ENCODE measurements around the gene TNFRSF11A.

Gene TNFRSF11A

DNA sequence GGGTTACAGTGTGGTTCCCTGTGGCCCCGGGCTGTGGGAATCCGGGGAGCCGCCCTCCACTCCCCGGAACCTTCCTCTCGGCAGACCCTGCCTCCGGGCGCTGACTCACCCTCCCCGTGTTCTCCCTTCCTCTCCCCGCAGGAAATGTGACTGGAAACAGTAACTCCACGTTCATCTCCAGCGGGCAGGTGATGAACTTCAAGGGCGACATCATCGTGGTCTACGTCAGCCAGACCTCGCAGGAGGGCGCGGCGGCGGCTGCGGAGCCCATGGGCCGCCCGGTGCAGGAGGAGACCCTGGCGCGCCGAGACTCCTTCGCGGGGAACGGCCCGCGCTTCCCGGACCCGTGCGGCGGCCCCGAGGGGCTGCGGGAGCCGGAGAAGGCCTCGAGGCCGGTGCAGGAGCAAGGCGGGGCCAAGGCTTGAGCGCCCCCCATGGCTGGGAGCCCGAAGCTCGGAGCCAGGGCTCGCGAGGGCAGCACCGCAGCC lies 59.5 kb downstream of the TNFRSF11A start:
- DNase-seq, result no peak

DNA sequence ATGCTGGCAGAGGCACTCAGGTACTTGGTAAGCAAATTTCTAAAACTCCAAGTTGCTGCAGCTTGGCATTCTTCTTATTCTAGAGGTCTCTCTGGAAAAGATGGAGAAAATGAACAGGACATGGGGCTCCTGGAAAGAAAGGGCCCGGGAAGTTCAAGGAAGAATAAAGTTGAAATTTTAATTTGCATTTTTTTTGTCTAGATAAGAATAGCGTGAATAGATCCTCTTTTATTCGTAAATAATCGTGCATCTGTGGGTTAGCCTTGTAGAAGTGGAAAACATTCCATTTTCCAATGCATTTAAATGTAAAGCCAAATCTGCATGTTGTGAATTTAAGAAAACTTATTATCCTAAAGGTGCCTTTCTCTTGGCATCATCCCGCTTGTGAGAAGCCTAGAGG lies 61.0 kb downstream of the TNFRSF11A start:
- no peak for DNase-seq

- DNase-seq, result no peak
Measured at GRCh38 chr18:62386601-62387000, 61.5 kb downstream of the TNFRSF11A start.

GRCh38 chr18:62387257-62387656 lies 62.1 kb downstream of the TNFRSF11A start:
- DNase-seq, result no peak

DNA sequence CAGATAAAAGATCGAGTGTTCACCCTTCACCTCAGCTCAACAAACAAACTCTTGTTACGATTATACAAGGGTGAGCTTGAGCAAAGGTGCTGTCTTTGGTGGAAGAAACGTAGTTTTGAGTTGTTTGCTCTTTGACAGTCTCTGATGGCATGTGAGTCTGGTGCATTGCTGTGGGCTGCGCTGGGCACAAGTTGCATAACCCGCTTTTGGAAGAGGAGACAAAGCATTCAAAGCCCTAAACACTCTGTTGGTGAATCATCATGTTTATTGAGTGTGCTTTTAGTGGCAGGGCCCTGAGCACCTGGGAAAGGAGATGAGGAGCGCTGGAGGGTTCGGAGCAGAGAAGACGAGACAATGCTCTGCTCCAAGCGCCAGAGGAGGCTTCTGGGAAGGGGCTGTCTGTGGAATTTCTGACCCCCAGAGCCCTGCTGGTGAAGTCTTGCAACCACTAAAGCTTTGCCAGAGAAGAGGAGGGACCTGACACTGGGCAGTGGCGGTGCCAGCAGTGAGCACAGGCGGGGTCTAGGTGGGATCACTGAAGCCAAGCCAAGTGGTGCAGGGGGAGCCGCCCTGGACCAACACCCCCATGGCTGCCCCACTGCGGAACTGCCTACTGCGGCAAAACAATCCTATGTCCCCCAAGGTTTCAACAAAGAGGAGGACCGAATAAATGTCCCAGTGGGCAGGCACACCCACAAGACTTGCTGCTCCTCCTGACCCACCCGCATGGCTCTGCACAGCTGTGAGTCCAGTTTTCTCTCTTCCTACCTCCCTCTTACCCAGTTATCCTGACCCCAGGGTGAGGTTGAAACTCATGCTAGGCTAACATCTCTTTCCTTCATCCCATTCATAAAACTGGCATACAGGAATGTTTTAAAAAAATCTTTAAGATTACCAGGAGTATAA lies 64.0 kb downstream of the TNFRSF11A start:
- DNase-seq, result no peak

DNA sequence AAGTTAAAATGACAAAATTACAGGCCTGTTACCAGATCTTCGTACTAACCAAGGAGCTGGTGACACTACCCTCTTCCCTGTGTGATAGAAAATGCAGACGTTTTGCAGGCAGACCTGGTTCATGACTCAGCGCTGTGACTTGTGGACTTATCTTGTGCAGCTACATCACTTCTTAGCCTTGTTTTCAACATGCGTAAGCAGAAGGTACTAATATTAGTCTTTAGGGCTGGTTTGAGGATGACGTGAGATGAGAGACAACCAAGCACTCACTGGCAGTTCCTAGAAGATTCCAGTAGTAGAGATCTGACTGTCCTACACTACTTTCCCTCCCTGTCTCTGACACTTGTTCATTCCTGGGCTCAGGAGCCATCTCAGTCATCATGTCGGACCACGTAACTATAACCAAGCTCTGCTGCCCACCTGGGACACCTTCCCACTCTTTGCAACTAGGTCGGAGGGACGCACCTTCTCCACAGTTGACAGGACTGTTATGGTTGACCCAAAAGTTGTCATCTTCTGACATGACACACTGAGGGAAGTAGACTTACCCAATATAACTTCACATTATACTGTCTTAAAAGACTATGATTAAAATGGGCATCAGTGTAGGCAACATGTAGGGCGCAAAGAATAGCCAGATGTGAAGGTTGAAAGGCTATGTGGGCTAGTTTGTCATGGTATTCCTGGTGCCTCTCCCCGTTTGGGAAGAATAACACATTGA lies 64.8 kb downstream of the TNFRSF11A start:
- no peak for DNase-seq

DNA sequence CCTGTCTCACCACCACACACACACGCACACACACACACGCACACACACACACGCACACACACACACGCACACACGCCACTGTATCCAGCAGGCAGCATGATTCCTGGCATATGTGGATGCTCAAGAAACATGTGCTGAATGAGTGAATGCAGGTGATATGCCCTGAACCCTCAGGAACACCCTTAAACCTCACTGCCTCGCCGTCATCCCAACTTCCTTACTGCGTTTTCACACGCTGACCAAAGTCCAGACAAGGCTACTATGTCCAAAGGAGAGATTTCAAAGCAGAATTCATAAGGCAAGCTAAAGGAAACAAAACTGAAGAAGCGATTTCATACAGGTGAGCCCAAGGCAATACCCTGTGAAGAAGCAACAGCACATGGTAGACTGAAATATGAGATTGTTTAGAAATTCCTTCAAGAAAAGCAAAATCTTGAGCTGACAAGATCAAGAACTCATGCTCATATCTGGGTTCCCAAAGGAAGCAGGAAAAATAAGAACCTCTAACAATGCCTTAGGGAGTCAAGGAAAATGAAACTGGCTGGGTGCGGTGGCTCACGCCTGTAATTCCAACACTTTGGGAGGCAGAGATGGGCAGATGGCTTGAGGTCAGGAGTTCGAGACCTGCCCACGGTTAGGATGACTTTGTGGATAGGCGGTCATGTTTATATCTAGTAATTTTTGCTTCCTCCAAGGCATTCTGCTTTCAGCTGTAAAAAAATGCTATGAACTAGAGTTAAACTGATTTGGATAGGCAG lies 69.1 kb downstream of the TNFRSF11A start:
- no peak for DNase-seq

GRCh38 chr18:62396381-62396780 lies 71.3 kb downstream of the TNFRSF11A start:
- peak in 1 of 3 experiments; percentile 35 for DNase-seq

DNA sequence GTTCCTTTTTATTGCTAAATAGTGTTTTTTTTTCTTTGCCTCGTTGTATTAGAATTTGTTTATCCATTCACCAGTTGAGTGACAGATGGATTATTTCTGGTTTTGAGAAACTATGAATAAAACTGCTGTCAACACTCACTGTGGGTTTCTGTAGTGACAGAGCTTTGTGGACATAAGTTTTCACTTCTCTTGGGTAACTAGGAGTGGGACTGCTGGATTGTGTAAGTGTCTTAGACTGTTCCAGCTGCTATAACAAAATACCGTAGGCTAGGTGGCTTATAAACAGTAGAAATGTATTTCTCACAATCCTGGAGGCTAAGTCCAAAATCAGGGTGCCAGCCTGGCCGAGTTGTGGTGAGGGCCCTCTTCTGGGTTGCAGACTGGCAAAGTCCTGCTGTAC lies 71.9 kb downstream of the TNFRSF11A start:
- DNase-seq, result no peak

DNA sequence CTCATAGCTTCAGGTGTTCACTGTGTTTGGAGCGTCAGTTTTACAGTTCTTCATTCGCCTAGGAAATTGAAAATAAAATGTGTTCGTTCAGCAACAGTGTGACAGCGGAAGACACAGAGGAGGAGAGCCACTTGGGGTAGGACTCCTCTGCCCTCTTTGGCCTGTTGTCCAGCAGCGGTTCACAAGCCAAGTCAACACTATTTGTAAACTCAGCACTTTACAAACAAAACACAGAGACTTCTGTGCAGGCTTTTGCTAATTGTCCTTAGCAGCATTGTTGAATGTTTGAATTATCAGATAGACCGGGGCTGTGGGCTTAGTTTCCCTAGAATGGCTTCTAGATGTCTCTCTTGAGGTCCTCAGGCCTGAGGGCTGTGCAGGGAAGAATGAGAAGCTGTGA lies 73.2 kb downstream of the TNFRSF11A start:
- no peak for DNase-seq

DNA sequence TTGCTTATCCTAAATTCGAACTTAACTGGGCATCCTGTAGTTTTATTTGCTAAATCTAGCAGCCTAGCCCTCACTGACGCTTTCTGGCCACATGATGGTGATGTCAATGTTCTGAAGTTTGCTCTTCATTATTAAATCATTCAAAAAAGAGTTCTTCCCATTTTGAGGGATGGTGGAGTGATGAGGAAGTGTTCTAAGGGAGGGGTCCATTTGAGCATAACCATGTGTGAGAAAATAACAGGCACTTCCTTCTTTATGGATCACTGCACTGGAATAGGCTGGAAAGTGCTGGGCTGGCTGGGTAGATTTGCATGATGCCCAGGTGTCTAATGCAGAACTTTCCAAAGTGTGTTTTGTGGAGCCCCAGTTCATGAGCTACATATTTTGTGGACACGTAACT lies 74.2 kb downstream of the TNFRSF11A start:
- no peak for DNase-seq

- DNase-seq, result peak; percentile 11 to 96 (median 88)
Measured at GRCh38 chr18:62399781-62400308, 74.7 kb downstream of the TNFRSF11A start.

DNA sequence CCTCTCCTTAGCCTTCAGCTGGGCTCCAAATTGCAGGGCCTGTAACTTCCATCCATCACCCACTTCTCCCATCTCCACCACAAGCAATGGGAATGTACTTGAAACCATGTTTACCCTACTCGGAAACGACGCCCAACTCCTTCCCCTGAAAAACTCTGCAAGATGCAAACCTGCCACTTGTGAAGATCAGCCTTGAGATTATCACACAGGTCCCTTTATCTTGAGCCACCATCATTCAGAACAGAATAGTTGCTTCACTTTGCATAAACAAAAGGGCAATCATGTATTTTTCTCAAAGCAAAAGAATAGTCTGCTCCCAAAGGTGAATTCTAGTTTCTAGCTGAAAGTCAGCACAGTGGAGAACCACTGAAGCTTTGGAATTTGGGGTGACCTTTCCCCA lies 75.8 kb downstream of the TNFRSF11A start:
- no peak for DNase-seq

- DNase-seq, result no peak
Measured at GRCh38 chr18:62402342-62402948, 77.3 kb downstream of the TNFRSF11A start.

GRCh38 chr18:62403120-62403519 lies 78.0 kb downstream of the TNFRSF11A start:
- DNase-seq, result no peak

GRCh38 chr18:62404881-62405280 lies 79.8 kb downstream of the TNFRSF11A start:
- DNase-seq, result no peak

GRCh38 chr18:62407660-62408059 lies 82.5 kb downstream of the TNFRSF11A start:
- DNase-seq, result no peak

- no peak for DNase-seq
Measured at GRCh38 chr18:62409821-62410220, 84.7 kb downstream of the TNFRSF11A start.

DNA sequence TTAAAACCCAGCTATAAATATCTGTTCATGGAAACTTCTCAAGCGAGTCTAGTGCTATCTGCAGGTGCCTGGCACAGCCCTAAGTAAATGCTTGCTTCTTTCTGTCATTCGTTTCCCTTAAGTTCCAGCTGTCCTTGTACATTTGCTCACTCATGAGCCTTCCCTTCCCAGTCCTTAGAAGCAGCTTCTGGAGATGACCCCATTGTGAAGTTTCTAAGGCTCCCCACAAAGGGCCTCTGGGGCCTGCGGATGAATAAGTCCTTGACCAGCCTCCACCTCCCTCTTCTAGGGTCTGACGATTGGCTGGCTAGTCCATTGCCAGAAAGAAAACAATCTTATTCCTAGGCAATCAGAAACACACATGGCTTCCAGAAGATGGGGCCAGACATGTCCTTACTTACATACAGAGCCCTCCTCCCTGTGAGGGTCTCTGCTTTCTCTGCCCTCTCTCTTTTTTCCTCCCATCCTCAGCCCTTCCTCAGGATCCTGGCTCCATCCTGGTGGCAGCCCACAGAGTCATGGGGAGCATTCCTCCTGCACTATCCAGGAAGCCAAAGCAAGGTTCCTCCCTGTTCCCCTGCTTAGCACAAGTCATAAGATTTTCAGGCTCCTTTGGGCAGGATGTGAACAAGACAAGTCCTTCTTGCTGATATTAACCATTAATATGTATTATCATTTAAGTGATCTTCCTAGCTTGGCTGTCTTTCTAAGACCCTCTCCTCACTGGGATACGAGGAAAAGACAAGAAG lies 87.3 kb downstream of the TNFRSF11A start:
- DNase-seq, result no peak

- DNase-seq, result no peak
Measured at GRCh38 chr18:62413206-62413605, 88.1 kb downstream of the TNFRSF11A start.

- no peak for DNase-seq
Measured at GRCh38 chr18:62418258-62418657, 93.1 kb downstream of the TNFRSF11A start.

DNA sequence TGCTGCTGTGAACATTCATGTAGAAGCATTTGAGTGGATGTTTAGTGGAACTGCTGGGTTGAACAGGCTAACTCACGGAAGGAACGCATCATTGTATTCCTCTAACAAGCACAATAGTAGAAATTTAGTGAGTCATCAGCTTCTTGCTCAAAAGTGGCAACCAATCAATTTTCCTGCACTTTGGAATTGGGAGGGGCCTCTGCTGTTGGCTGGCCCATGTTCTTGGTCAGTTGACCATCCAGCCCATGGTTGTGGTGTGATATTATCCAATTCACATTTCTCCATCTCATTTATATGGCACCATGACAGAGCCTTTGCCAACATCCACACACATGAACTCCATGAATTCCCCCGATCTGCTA lies 95.0 kb downstream of the TNFRSF11A start:
- no peak for DNase-seq

Measured in NCI-H1417 (cell line).